LNCaP clone FGC (cell line): ENCODE results near the gene DGKQ.
"Not testable (repeated sequence)": the region's sequence is repeated elsewhere in the genome, so short reads cannot be mapped to it uniquely, and the experiment has no call there.

Experiments
- DNase-seq: peaks from one replicate; pipeline ENCODE4 v3.0.0-alpha.2; 2011; ENCODE audit warnings: low read depth
- H3K4me3 ChIP-seq: 2 replicates; pipeline ENCODE4 v1.5.1; 2011; ENCODE audit warnings: mild to moderate bottlenecking, low read depth, low read length, control low read depth
- CTCF ChIP-seq: IDR thresholded peaks from 2 replicates; pipeline ENCODE4 v1.5.1; 2012; ENCODE audit warnings: mild to moderate bottlenecking; ENCODE audit not compliant: control insufficient read depth, insufficient read depth; ENCODE audit errors: extremely low read depth

DGKQ gene

GRCh38 chr4:931960-932712 lies 41.2 kb downstream of the DGKQ start, which contains the start of the genes GAK and TMEM175:
GAK (minus strand) TSS chr4:932316; CDS start chr4:932187, 129 bp downstream.
TMEM175 (plus strand) TSS chr4:932460; CDS start chr4:947740, 15,280 bp downstream.
- peak; percentile 76 for DNase-seq
- TF ChIP-seq CTCF = no peak
- H3K4me3 ChIP-seq = peak within 1 kb of the TSS; percentile 98

- TF ChIP-seq CTCF = no peak
Measured at GRCh38 chr4:931194-931959, 42.0 kb downstream of the DGKQ start.

GRCh38 chr4:930827-931193 lies 42.6 kb downstream of the DGKQ start:
- TF ChIP-seq CTCF = no peak
- DNase-seq = no peak
- peak overlapping the region; percentile 98 for H3K4me3 ChIP-seq

More at GRCh38 chr4:931194-931959, 42.0 kb downstream of the DGKQ start:
- peak overlapping the region; percentile 98 for H3K4me3 ChIP-seq
- no peak for DNase-seq

- no peak for TF ChIP-seq CTCF
Measured at GRCh38 chr4:930028-930551, 43.3 kb downstream of the DGKQ start.

GRCh38 chr4:929096-929765 lies 44.1 kb downstream of the DGKQ start:
- DNase-seq = no peak
- no peak for TF ChIP-seq CTCF
- no peak overlapping the region for H3K4me3 ChIP-seq

More at GRCh38 chr4:930028-930551, 43.3 kb downstream of the DGKQ start:
- H3K4me3 ChIP-seq = peak overlapping the region; percentile 98
- peak; percentile 34 for DNase-seq

- H3K4me3 ChIP-seq, DNase-seq: not testable (repeated sequence)
Measured at GRCh38 chr4:927566-927965, 45.8 kb downstream of the DGKQ start.

- peak; percentile 48 for TF ChIP-seq CTCF
- no peak for DNase-seq
- H3K4me3 ChIP-seq = no peak overlapping the region
Measured at GRCh38 chr4:926538-926937, 46.8 kb downstream of the DGKQ start.
